Measurements from ENCODE around the gene HNF1B. TPM values are rescaled to one million over a fixed set of nuclear protein-coding genes. Genes with fewer than 3 reads are reported as not detected.

The HNF1B gene
- total and polyA plus RNA-seq, 4 donors, result 4.1 to 18.9 (median 12.4) TPM

DNA sequence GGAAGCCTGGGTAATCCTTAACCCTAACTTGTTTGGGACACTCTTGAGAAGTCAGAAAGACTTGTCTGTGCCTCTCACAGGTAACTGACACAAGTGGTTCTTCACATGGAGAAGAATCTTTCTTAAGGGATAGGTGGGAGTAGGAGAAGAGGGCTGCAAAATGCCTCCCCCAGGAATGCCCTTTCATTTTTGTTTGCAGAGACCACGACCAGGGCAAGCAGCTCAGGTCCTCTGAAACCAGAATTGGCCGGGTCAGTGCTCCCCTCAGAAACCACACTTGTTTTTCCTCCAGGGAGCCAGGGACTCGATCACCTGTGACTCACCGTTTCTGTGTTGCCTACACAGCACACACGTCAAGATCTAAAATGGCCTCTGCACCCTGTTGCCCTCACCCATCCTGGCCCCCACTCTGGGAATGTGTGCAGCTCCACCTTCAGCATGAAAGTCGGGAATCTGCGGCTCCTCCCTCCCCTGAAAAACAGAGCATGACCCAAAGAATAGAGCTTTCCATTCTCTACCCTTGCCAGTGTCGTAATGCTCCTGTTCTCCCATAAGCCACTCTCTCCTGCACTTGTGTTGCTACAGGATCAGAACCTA is 36.1 kb downstream of the HNF1B start:
- H3K36me3 ChIP-seq (ENCODE audit: control insufficient read depth in 4 of 4, insufficient read depth in 4 of 4, low read length in 4 of 4), result no peaks in the 10 kb centered on the region
- ATAC-seq (ENCODE audit: insufficient read depth, low FRiP score), result no peak
- peak overlapping the region in 1 of 2 donors; percentile 21 for H3K27ac ChIP-seq (ENCODE audit: low read depth in 1 of 2, low read length in 1 of 2)
- TF ChIP-seq, protein P1, sequence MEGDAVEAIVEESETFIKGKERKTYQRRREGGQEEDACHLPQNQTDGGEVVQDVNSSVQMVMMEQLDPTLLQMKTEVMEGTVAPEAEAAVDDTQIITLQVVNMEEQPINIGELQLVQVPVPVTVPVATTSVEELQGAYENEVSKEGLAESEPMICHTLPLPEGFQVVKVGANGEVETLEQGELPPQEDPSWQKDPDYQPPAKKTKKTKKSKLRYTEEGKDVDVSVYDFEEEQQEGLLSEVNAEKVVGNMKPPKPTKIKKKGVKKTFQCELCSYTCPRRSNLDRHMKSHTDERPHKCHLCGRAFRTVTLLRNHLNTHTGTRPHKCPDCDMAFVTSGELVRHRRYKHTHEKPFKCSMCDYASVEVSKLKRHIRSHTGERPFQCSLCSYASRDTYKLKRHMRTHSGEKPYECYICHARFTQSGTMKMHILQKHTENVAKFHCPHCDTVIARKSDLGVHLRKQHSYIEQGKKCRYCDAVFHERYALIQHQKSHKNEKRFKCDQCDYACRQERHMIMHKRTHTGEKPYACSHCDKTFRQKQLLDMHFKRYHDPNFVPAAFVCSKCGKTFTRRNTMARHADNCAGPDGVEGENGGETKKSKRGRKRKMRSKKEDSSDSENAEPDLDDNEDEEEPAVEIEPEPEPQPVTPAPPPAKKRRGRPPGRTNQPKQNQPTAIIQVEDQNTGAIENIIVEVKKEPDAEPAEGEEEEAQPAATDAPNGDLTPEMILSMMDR (IDR thresholded peaks at IDR 0.05; ENCODE audit: control extremely low read depth, extremely low read depth), result no peak
- 56 to 78% methylated on average over 8 of the region's 8 CpGs for WGBS, 2 donors
- H3K4me3 ChIP-seq, result no peak overlapping the region
- peaks cover 0 to 31% (median 0%) of the 10 kb centered on the region in 5 donors for H3K4me1 ChIP-seq (ENCODE audit: control insufficient read depth in 5 of 5, insufficient read depth in 5 of 5, low read length in 5 of 5)
- H3K27me3 ChIP-seq (ENCODE audit: control insufficient read depth in 3 of 3, insufficient read depth in 3 of 3, low read length in 2 of 3), result peaks cover 0 to 2% (median 0%) of the 10 kb centered on the region in 3 donors
- no peak for DNase-seq
- no peak overlapping the region for H3K9ac ChIP-seq (ENCODE audit: insufficient read depth in 1 of 2, low read length in 2 of 2)
- H3K9me3 ChIP-seq (ENCODE audit: control insufficient read depth in 4 of 4, insufficient read depth in 3 of 4, low read length in 3 of 4), result no peaks in the 10 kb centered on the region

DNA sequence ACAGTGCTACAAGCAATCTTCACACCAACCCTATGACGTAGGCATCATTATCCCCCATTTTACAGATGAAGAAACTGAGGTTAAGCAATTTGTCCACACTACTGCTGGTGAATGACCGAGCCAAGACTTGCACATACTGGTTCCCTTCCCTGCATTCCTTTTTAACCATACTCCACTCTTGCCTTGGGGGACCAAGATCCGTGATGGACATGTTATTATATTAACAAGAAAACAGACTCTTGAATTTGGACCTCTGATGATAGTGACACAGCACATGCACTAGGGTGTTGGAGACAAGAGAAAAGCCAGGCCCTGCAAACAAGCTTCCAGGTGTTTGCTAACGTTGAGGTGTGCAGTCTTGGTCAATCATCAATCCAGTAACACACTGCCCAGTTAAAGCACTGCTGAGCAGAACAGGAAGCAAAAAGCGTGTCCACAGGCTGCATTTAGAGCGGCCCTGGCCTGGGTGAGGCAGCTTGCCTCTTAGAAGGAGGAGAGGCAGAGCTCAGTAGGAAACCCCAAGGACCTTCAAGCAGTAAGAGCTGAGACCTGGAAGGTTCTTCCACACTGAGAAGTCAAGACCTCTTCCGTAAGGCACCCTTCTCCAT is 36.7 kb downstream of the HNF1B start:
- no peaks in the 10 kb centered on the region for H3K36me3 ChIP-seq (ENCODE audit: control insufficient read depth in 4 of 4, insufficient read depth in 4 of 4, low read length in 4 of 4)
- WGBS, 2 donors, result 72 to 76% methylated on average over 7 of the region's 7 CpGs
- no peak for ATAC-seq (ENCODE audit: insufficient read depth, low FRiP score)
- H3K27ac ChIP-seq (ENCODE audit: low read depth in 1 of 2, low read length in 1 of 2), result peak overlapping the region in 1 of 2 donors; percentile 21
- TF ChIP-seq, protein P1 (IDR thresholded peaks at IDR 0.05; ENCODE audit: control extremely low read depth, extremely low read depth), result no peak
- no peak overlapping the region for H3K4me3 ChIP-seq
- no peak overlapping the region for H3K9ac ChIP-seq (ENCODE audit: insufficient read depth in 1 of 2, low read length in 2 of 2)
- H3K27me3 ChIP-seq (ENCODE audit: control insufficient read depth in 3 of 3, insufficient read depth in 3 of 3, low read length in 2 of 3), result peaks cover 0 to 2% (median 0%) of the 10 kb centered on the region in 3 donors
- no peak for DNase-seq
- no peaks in the 10 kb centered on the region for H3K9me3 ChIP-seq (ENCODE audit: control insufficient read depth in 4 of 4, insufficient read depth in 3 of 4, low read length in 3 of 4)
- peaks cover 0 to 31% (median 0%) of the 10 kb centered on the region in 5 donors for H3K4me1 ChIP-seq (ENCODE audit: control insufficient read depth in 5 of 5, insufficient read depth in 5 of 5, low read length in 5 of 5)

DNA sequence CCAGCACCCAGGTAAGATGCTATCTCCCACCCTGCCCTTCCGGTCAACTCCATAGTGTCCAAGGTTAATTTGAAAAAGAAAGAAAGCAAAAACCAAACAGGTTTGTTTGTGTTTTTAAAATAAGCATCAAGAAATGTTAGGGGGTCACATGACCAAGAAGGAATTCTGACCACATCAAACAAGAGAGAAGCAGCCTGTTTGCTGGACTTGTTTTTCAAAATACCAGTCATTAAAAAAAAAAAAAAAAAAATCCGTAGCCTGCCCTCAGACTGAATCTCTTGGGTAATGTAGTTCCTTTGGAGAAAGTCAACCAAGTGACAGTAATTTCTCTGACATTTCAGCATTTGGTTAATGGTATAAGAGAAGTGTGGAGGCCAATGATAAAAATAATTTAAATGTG is 38.4 kb downstream of the HNF1B start:
- 68 to 73% methylated on average over 2 of the region's 2 CpGs for WGBS, 2 donors
- no peak overlapping the region for H3K27ac ChIP-seq (ENCODE audit: low read depth in 1 of 2, low read length in 1 of 2)
- TF ChIP-seq, protein P1 (IDR thresholded peaks at IDR 0.05; ENCODE audit: control extremely low read depth, extremely low read depth), result no peak

More for the DNA sequence above, 38.4 kb downstream of the HNF1B start:
- no peaks in the 10 kb centered on the region for H3K9me3 ChIP-seq (ENCODE audit: control insufficient read depth in 4 of 4, insufficient read depth in 3 of 4, low read length in 3 of 4)
- DNase-seq (no peak), ATAC-seq (ENCODE audit: insufficient read depth, low FRiP score) (no peak)
- H3K4me3 ChIP-seq, result no peak overlapping the region
- no peak overlapping the region for H3K9ac ChIP-seq (ENCODE audit: insufficient read depth in 1 of 2, low read length in 2 of 2)
- H3K4me1 ChIP-seq (ENCODE audit: control insufficient read depth in 5 of 5, insufficient read depth in 5 of 5, low read length in 5 of 5), result peaks cover 0 to 18% (median 0%) of the 10 kb centered on the region in 5 donors
- no peaks in the 10 kb centered on the region for H3K36me3 ChIP-seq (ENCODE audit: control insufficient read depth in 4 of 4, insufficient read depth in 4 of 4, low read length in 4 of 4)
- peaks cover 0 to 2% (median 0%) of the 10 kb centered on the region in 3 donors for H3K27me3 ChIP-seq (ENCODE audit: control insufficient read depth in 3 of 3, insufficient read depth in 3 of 3, low read length in 2 of 3)

Data from lung (tissue), 12 donors.